ENCODE results near the gene GRIFIN.
A peak's percentile ranks its signal among the peaks of the same experiment; 100 is the strongest.

The GRIFIN gene

DNA sequence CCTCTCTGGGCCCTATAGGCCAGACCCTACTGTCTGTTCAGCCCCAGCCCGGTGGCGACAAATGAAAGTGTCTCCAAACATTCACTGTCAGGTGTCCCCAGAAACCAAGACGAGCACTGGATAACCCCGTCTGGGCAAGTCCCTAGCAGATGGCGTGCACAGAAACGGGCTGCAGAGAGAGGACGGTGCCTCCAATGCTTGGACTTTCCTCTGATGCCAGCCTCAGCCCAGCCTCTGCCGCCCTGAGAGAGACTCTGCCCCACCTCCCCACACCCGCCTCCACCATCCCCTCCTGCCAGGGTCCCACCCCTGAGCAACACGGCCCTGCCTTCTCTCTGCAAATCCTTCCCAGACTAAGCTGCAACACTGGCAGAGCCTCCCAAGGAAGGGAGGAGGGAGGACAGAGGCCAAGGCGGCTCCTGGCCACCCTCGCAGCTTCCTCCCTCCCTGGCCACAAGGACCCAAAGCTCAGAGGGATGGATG, 36.0 kb upstream of the GRIFIN start:
- no peak for DNase-seq

DNA sequence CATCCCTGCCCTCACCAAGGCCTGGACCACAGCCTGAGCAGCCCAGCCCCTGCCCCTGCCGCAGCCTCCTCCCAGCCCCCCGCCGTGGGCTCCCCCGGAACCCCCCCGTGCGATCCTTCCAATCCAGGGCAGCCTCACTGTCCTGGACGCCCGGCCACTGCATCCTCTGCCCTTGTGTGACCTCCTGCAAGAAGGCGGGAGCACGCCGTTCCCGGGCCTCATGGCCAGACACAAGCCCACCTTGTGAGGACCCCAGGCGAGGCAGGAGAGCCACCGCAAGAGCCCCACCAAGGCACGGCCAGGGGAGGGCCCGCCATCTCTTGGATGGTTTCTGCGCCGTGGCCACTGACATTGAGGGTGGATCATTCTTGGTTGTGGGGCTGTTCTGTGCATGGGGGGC, 35.6 kb upstream of the GRIFIN start:
- no peak for DNase-seq

DNA sequence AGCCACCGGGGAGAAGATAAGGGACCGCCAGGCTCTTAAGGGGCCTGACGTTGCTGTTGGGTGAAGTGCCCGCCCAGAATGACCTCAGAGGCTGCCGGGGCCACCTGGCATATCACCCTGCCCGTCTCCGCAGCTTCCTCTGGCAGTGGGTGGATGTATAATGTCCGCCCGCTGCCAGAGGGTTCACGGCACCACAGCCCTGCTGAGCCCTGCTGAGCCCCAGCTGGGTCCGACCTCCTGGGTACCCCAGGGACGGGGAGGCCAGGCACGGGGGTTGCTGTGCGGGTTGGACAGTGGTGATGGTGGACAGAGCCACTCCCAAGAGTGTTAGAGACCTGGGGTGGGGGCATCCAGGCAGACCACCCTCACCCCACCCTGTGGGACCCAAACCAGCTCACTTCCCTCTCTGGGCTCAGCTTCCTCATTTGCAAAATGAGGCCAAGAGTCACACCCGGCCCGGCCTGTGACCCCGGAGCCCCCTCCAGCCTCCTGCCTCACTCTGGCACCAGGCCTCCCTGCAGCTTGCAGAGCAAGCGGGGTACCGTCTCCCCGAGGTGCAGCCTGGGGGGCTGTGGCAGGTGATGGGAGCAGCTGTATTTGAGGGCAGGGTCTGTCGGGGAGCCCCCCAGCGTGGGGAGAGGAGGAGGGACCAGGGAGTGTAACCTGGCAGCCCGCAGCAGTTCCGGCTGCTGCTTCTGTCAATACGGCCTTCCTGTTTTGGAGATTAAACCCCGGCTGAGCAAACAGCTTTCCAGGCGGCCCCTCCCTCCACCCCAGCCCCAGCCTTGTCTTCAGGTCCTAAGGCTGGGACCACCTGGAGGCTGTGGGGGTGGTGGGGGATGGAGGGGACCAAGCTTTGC, 34.9 kb upstream of the GRIFIN start:
- DNase-seq: peak; percentile 88

DNA sequence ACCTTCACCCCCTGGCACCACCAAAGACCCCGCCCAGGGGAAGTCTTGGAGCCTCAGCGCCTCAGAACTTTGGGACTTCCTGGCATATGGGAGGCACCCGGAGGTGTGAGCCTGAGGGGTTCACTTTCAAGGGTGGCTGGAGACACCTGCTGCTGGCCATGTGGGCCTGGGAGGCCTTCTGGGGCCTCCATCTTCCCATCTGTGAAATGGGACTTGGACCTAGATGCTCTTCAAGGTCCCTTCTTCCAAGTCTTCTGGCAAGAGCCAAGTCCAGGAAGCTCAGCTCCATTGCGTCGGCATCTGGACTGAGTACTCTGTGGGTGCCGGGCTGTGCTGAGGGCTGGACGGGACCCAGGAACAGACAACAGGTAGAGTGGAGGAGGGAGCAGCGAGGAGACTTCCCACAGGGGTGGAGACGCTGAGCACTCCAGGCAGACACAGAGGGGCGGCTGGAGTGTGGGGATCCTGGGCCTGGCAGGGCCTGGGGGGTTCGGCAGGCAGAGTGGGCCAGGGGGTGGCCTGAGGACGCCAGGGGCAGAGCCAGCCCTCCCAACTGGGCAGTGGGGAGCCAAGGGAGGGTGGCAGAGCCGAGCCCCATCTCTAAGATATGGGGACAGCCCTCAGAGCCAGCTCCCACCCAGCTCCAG, 34.1 kb upstream of the GRIFIN start:
- DNase-seq: no peak

DNA sequence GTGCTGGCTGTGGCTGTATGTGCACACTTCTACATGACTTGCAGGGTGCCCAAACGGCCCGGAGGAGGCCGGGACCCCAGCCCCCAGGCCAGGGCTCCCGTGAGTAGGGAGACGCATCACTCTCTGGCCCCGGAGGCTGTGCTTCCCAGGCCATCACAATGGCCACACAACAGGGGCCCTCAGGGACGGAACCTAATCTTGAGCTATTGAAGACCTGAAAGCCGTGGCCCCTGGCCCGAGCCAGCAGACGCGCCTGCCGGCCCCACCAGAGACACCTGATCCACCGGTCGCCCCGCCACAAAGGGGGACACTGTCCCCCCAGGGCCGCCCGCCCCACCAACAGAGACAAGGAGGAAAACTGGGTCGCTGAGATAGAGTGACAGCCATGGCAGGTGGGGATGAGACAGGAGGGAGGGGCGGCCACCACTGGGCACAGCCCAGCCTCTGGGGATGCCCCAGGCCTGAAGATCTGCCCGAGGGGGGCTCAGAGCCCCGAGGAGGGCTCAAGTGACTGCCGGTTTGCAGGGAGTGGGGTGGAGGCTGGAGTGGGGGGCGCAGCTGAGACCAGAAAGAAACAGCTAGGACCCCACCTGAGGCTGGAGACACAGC, 33.2 kb upstream of the GRIFIN start:
- no peak for DNase-seq

- no peak for DNase-seq
Measured at GRCh38 chr7:2508327-2509215, 32.4 kb upstream of the GRIFIN start.

DNA sequence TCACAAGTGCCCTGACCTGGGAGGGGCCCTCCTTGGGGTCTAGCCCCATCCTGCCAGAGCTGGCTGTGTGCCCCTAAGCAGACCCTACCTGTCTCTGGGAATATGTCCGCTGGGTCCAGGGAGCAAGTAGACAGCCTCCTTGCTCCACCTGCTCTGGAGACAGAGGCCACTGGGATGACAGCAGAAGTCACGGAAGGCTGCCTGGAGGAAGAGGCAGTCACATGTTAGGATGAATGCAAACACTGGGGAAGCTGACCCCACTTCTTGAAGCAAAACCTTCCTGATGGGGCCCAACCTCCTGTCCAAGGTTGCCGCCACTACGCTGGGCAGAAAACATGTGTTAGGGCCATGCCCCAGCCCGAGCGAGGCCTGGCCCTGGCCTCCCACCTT, 31.7 kb upstream of the GRIFIN start:
- no peak for DNase-seq

- no peak for DNase-seq
Measured at GRCh38 chr7:2507208-2507916, 31.2 kb upstream of the GRIFIN start.

GRCh38 chr7:2505401-2505800, 29.2 kb upstream of the GRIFIN start:
- no peak for DNase-seq

DNA sequence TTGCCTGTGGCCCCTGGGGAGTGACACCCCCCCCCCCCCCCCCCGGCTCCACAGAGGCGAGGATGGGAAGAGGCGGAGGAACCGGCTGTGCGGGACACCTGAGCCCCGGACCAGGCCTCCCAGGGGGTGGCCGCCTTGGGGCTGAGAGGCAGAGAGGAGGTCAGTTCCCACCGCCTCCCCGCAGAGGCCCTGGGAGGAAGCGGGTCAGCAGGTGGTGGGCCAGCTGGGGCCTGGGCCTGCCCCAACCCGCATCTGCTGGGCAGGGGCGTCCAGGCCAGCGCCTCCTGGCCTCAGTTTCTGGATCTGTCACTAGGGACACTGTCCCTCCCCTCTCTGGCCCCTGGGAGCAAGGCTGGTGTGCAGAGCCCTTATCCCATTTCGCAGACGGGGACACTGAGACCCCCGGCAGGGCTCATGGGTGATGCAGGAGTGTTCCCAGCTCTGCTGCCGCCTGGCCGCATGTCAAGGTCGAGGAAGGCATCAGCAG, 28.7 kb upstream of the GRIFIN start:
- peak; percentile 17 for DNase-seq

DNA sequence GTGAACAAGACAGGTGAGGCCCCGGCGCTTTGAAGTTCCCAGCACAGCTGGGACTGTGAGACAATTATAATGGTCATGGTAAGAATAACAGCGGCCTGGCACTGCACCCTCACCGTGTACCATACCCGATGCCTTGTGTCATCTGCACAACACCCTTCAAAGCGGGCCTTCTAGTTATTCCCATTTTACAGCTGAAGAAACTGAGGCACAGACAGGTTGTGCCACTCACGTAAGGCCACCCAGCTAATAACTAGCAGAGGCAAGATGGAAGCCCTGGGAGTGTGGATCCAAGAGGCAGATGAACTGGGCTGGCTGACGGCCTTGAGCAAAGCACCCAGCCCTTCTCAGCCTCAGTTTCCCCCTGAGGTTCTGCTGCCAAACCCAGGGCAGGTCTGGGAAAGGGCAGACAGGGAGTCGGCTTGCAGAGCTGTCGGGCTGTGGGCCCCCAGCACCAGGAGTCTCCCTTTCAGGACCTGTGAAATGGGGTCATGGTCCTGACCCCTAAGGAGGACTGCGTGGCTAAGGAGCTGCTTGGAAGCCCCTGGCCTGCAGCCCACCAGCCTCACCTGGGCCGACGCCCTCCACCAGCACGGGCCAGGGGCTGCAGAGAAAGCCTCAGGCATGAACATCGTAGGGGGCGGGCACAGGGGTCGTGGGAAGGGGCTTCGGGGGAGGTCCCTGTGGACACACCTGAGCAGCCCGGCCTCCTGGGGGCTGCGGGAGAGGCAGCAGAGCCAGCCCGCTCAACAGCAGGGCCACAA, 28.1 kb upstream of the GRIFIN start:
- no peak for DNase-seq

GRCh38 chr7:2503056-2503941, 27.1 kb upstream of the GRIFIN start:
- DNase-seq: no peak

GRCh38 chr7:2502647-2502966, 26.4 kb upstream of the GRIFIN start:
- DNase-seq: no peak

- DNase-seq: no peak
Measured at GRCh38 chr7:2501947-2502646, 25.9 kb upstream of the GRIFIN start.

DNA sequence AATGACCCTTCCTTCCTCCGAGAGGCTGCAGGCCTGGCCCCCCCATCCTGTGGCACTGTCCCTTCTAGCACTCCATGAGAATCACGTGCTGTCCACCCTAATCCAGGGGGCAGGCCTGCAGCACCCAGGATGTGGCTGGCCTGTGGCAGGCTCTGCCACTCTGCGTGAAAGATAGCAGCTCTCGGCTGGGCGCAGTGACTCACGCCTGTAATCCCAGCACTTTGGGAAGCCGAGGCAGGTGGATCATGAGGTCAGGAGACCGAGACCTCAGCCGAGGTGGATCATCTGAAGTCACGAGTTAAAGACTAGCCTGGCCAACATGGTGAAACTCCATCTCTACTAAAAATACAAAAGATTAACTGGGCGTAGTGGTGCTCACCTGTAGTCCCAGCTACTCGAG, 24.5 kb upstream of the GRIFIN start:
- no peak for DNase-seq

DNA sequence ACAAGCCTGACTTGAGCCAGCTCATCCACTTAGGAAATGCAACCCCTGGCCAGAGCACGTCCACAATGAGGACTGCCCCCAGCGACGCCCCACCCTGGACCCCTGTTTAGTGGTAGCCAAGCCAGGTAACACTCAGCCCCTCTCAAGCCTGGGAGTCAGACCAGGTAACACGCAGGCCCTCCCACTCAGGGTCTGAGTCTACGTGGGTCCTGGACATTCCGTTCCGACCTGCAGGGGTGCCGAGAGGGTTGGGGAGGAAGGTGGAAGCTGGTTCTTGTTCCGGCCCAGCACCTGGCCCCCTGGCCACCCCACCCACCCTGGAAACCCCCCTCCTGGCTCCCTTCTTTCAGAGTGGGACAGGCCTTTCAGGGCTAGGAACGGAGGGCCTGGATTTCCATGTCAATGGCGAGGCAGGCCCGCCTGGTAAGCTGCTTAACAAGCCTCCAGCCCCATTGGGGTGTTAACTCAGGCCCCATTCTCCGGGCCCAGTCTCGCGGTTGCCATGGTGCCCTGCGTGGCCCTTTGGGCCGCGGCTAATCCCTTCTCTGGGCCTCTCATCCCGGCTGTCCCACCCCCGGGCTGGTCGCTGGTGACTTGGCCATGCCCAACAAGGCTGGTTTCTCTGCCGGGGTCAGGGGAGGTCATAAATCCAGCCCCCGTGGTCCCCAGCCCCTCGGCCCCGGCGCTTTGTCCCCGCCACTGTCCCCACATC, 23.7 kb upstream of the GRIFIN start:
- DNase-seq: no peak

- DNase-seq: no peak
Measured at GRCh38 chr7:2499181-2499580, 23.0 kb upstream of the GRIFIN start.

GRCh38 chr7:2498708-2499107, 22.5 kb upstream of the GRIFIN start:
- DNase-seq: no peak

All from NCI-H146 (cell line).